GM12878 (cell line): ENCODE measurements around the gene DCP1A. TPM values are rescaled to one million over a fixed set of nuclear protein-coding genes. Genes with fewer than 3 reads are reported as not detected.

Experiments
- ATAC-seq: fragments of 200-7000 bp; cut with Tn5 transposase; 3 replicates; pipeline ENCODE4 v1.9.1; 2020; ENCODE audit warnings: mild to moderate bottlenecking, moderate library complexity
- BruUV-seq: library from RNA; stranded (reverse); fragments of 400-500 nt; replicated peaks from 2 replicates; lab custom pipeline; 2021; lab: Mats Ljungman, UMichigan
- CTCF ChIA-PET: fragments of 300-600 bp; sonication (Branson Sonifier 250); formaldehyde crosslinking; extraction: SDS; loops from one replicate; lab custom pipeline; 2021; ENCODE audit warnings: inconsistent platforms; lab: Yijun Ruan, JAX
- POLR2A ChIA-PET: fragments of 350-600 bp; formaldehyde crosslinking; extraction: SDS; loops from one replicate; lab custom pipeline; 2021; ENCODE audit warnings: inconsistent platforms; lab: Charles Lee
- RAD21 ChIA-PET: fragments of 300-600 bp; sonication (Branson Sonifier 250); formaldehyde crosslinking; loops from one replicate; lab custom pipeline; 2023; ENCODE audit warnings: antibody characterized with exemption; ENCODE audit not compliant: unreplicated experiment; lab: Charles Lee
- SMC1A ChIA-PET: fragments of 300-600 bp; sonication (Branson Sonifier 250); formaldehyde crosslinking; loops from one replicate; lab custom pipeline; 2023; ENCODE audit not compliant: unreplicated experiment, uncharacterized antibody; lab: Charles Lee
- DNase-seq: peaks from one replicate; pipeline ENCODE4 v3.0.0-alpha.2; 2011; ENCODE audit warnings: low read depth, low spot score
- FAIRE-seq: peaks from 3 replicates; lab custom pipeline; 2011; peaks lifted over from hg19 to GRCh38; lab: Jason Lieb, UNC
- H2AFZ ChIP-seq: 2 replicates; pipeline ENCODE4 v1.6.0; 2011; ENCODE audit warnings: low read depth, low read length, control low read depth; ENCODE audit not compliant: control insufficient read depth
- H3K27ac ChIP-seq: 2 replicates; pipeline ENCODE4 v1.5.1; 2011; ENCODE audit warnings: control low read depth; ENCODE audit not compliant: control insufficient read depth, insufficient read depth
- H3K27me3 ChIP-seq, 2 experiments: replicated peaks in 1 of 2; 2 replicates each; pipeline versions ENCODE4 v1.6.0 to v1.6.1; 2011; ENCODE audit warnings: low read length in 1 of 2; ENCODE audit not compliant: control insufficient read depth in 2 of 2, insufficient read depth in 2 of 2
- H3K36me3 ChIP-seq, 2 experiments: 2 replicates each; pipeline ENCODE4 v1.5.1; 2011; ENCODE audit warnings: low read length in 1 of 2; ENCODE audit not compliant: control insufficient read depth in 2 of 2, insufficient read depth in 2 of 2
- H3K4me1 ChIP-seq: 2 replicates; pipeline ENCODE4 v1.6.1; 2011; ENCODE audit warnings: mild to moderate bottlenecking, low read length, moderate library complexity, mixed read lengths; ENCODE audit not compliant: control insufficient read depth, insufficient read depth
- H3K4me2 ChIP-seq: 2 replicates; pipeline ENCODE4 v1.6.0; 2011; ENCODE audit warnings: control low read depth; ENCODE audit not compliant: control insufficient read depth, insufficient read depth
- H3K4me3 ChIP-seq: fragments of 200-600 bp; sonication (generic); 2 replicates; pipeline ENCODE4 v1.5.1; 2016
- H3K79me2 ChIP-seq: 2 replicates; pipeline ENCODE4 v1.6.0; 2011; ENCODE audit warnings: low read length; ENCODE audit not compliant: control insufficient read depth, insufficient read depth
- H3K9ac ChIP-seq: 2 replicates; pipeline ENCODE4 v1.8.0; 2011; ENCODE audit warnings: low read length, control low read depth, mixed read lengths; ENCODE audit not compliant: control insufficient read depth, insufficient read depth
- H3K9me3 ChIP-seq: replicated peaks from 3 replicates; pipeline ENCODE4 v1.5.1; 2011; ENCODE audit warnings: mild to moderate bottlenecking, low read length; ENCODE audit not compliant: control insufficient read depth, insufficient read depth
- H4K20me1 ChIP-seq: 2 replicates; pipeline ENCODE4 v1.6.0; 2011; ENCODE audit not compliant: control insufficient read depth, insufficient read depth
- BACH1 ChIP-seq: fragments of 450-650 bp; IDR thresholded peaks from 2 replicates; pipeline ENCODE4 v1.6.1; 2017; ENCODE audit warnings: mild to moderate bottlenecking, borderline replicate concordance
- BRCA1 ChIP-seq: IDR thresholded peaks from 2 replicates; pipeline ENCODE4 v1.6.1; 2011; ENCODE audit warnings: low read depth, low read length, improper control_type of control experiment
- CBX5 ChIP-seq: sonication (generic); IDR thresholded peaks from 2 replicates; pipeline ENCODE4 v1.6.1; 2016; ENCODE audit warnings: low read depth, moderate library complexity, mild to moderate bottlenecking, inconsistent platforms
- EP300 ChIP-seq, 2 experiments: fragments of 150-350 bp in 1 of 2; IDR thresholded peaks; 2 replicates each; pipeline ENCODE4 v1.6.1; 2011 to 2012; ENCODE audit warnings: low read depth in 2 of 2, low read length in 2 of 2, borderline replicate concordance in 1 of 2, improper control_type of control experiment in 1 of 2, inconsistent platforms in 1 of 2; ENCODE audit not compliant: control insufficient read depth in 1 of 2
- GATAD2B ChIP-seq: fragments of 450-650 bp; conservative IDR thresholded peaks from 2 replicates; pipeline ENCODE4 v1.6.1; 2017; ENCODE audit warnings: low read depth, mild to moderate bottlenecking, moderate library complexity
- IKZF1 ChIP-seq: fragments of 450-650 bp; conservative IDR thresholded peaks from 2 replicates; pipeline ENCODE4 v1.6.1; 2017; ENCODE audit warnings: antibody characterized with exemption, mild to moderate bottlenecking
- IKZF2 ChIP-seq, 2 experiments: fragments of 450-650 bp; IDR thresholded peaks; 2 replicates each; pipeline ENCODE4 v1.6.1; 2017; ENCODE audit warnings: mild to moderate bottlenecking in 2 of 2, moderate library complexity in 2 of 2
- LARP7 ChIP-seq: fragments of 450-650 bp; IDR thresholded peaks from 2 replicates; pipeline ENCODE4 v1.6.1; 2017; ENCODE audit warnings: mild to moderate bottlenecking
- NFXL1 ChIP-seq: fragments of 450-650 bp; IDR thresholded peaks from 2 replicates; pipeline ENCODE4 v1.6.1; 2017; ENCODE audit warnings: antibody characterized with exemption, mild to moderate bottlenecking, borderline replicate concordance
- NR2F1 ChIP-seq: fragments of 450-650 bp; conservative IDR thresholded peaks from 2 replicates; pipeline ENCODE4 v1.6.1; 2017; ENCODE audit warnings: mild to moderate bottlenecking
- POLR2A ChIP-seq: IDR thresholded peaks from 2 replicates; pipeline ENCODE4 v1.6.1; 2011; ENCODE audit warnings: low read depth, mild to moderate bottlenecking, low read length
- POLR2AphosphoS2 ChIP-seq: IDR thresholded peaks from 2 replicates; pipeline ENCODE4 v1.6.1; 2011; ENCODE audit warnings: low read depth, mild to moderate bottlenecking, low read length, improper control_type of control experiment, moderate library complexity
- RUNX3 ChIP-seq: IDR thresholded peaks from 2 replicates; pipeline ENCODE4 v1.6.1; 2012; ENCODE audit warnings: low read length, inconsistent platforms
- SMARCA5 ChIP-seq: fragments of 450-650 bp; IDR thresholded peaks from 2 replicates; pipeline ENCODE4 v1.6.1; 2017; ENCODE audit warnings: mild to moderate bottlenecking
- SUPT20H ChIP-seq: IDR thresholded peaks from 2 replicates; pipeline ENCODE4 v1.6.1; 2011; ENCODE audit warnings: low read depth, mild to moderate bottlenecking, low read length, moderate library complexity, borderline replicate concordance; ENCODE audit not compliant: control insufficient read depth
- TCF3 ChIP-seq: IDR thresholded peaks from 2 replicates; pipeline ENCODE4 v1.6.1; 2012; ENCODE audit warnings: low read depth, mild to moderate bottlenecking, low read length, borderline replicate concordance; ENCODE audit not compliant: insufficient read depth
- YY1 ChIP-seq: IDR thresholded peaks from 2 replicates; pipeline ENCODE4 v1.6.1; 2011; ENCODE audit warnings: low read depth, mild to moderate bottlenecking, low read length
- ZNF217 ChIP-seq: fragments of 450-650 bp; IDR thresholded peaks from 2 replicates; pipeline ENCODE4 v1.6.1; 2017; ENCODE audit warnings: antibody characterized with exemption, mild to moderate bottlenecking
- ZSCAN29 ChIP-seq: fragments of 450-650 bp; IDR thresholded peaks from 2 replicates; pipeline ENCODE4 v1.6.1; 2017; ENCODE audit warnings: mild to moderate bottlenecking, moderate library complexity
- WGBS: methylation state at CpG from one replicate; pipeline ENCODE4 v1.1.6; 2016; ENCODE audit warnings: low lambda C conversion rate; ENCODE audit not compliant: insufficient replicate concordance, insufficient coverage; ENCODE audit errors: missing lambda C conversion rate; 5-methylcytosine and 5-hydroxymethylcytosine counted together
- in situ Hi-C: fragments of 300-500 bp; cut with MboI; formaldehyde crosslinking; loops from 9 replicates; pipeline ENCODE4 v1.14.3; 2018; ENCODE audit warnings: mixed read lengths
- intact Hi-C: fragments of 100-400 bp; cut with micrococcal nuclease; formaldehyde crosslinking; loops from one replicate; pipeline ENCODE4 v1.14.2; 2022; ENCODE audit not compliant: unreplicated experiment
- polyA plus RNA-seq, 11 experiments: library from polyadenylated mRNA; depleted of rRNA in 4 of 11; unstranded in 6 of 11; stranded (reverse) in 5 of 11; fragments of >200 nt; fragmentation: Nextera tagmentation in 4 of 11; fragmentation: Illumina TruSeq in 1 of 11; extraction: Ambion mirVana in 4 of 11; extraction: Trizol in 1 of 11; gene quantifications; 1 replicate in 1 of 11; 2 replicates in 10 of 11; pipeline versions ENCODE4 v1.2.1 to v1.2.3, GENCODE V29; 2011 to 2016; ENCODE audit warnings: inconsistent platforms in 2 of 11, missing spikeins in 2 of 11, low read depth in 1 of 11
- total RNA-seq, 4 experiments: library from RNA; depleted of rRNA in 3 of 4; stranded (reverse); fragments of >200 nt in 3 of 4; fragmentation: Illumina TruSeq in 1 of 4; extraction: Trizol in 1 of 4; gene quantifications; 2 replicates each; pipeline versions ENCODE4 v1.2.1 to v1.2.3, GENCODE V29; 2013 to 2021
- TF ChIP-seq, protein P1 (sequence below), 3 experiments: IDR thresholded peaks in 2 of 3; conservative IDR thresholded peaks in 1 of 3; 2 replicates each; pipeline ENCODE4 v1.5.1; 2011; ENCODE audit warnings: low read depth in 3 of 3, low read length in 3 of 3, mild to moderate bottlenecking in 3 of 3, control low read depth in 2 of 3, moderate library complexity in 2 of 3, inconsistent platforms in 1 of 3, mixed read lengths in 1 of 3; ENCODE audit not compliant: control insufficient read depth in 2 of 3, insufficient read depth in 1 of 3; ENCODE audit errors: extremely low read depth in 1 of 3
- TF ChIP-seq, protein P2 (sequence below): fragments of 450-650 bp; IDR thresholded peaks from 2 replicates; pipeline ENCODE4 v1.6.1; 2017; ENCODE audit warnings: mild to moderate bottlenecking, moderate library complexity

DCP1A gene
- total and polyA plus RNA-seq, 10 of the 15 experiments (the other 5 are each of a cell fraction or from before 2014, with no cell fraction given), result 12.5 to 34.6 (median 16.3) TPM

DNA sequence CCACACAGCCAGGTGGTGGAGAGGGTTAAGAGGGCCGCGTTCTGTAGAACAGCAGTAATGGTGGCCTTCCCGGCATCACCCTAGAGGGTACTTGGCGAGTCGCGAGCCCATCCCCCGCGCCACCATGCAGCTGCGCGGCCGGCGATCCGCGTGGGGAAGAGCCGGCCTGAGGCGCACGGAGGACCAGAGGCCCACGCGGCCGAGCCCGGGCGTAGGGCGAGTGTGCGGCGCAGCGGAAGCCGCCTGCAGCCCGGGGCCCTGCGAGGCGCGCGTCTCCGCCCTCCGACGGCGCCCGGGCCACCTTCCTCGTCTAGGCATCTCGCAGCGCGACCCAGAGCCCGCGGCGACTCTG, 91.9 kb downstream of the DCP1A start:
- peak; percentile 66 for ATAC-seq
- in situ Hi-C loops, result no loop called here
- Histone ChIP-seq H3K79me2 (peaks cover 52% of the 10 kb centered on the region), H3K9me3 (no peaks in the 10 kb centered on the region), H3K4me3 (peak overlapping the region; percentile 92), H3K4me1 (peaks cover 23% of the 10 kb centered on the region), H3K27ac (peak overlapping the region; percentile 79), H2AFZ (peak overlapping the region; percentile 78), H3K9ac (peak overlapping the region; percentile 93), H4K20me1 (peaks cover 11% of the 10 kb centered on the region), H3K4me2 (peak overlapping the region; percentile 99), H3K36me3 (no peaks in the 10 kb centered on the region), H3K27me3 (no peaks in the 10 kb centered on the region)
- intact Hi-C loops, result no loop called here
- ChIA-PET POLR2A (interaction anchor here (0.6 to 0.7 kb wide), 3 partner anchors 135 to 984 kb away, joined by 3 read pairs; no protein-coding TSS in a partner anchor), RAD21 (interaction anchor here (0.7 kb wide), 1 partner anchor 15 kb away, joined by 3 read pairs; no protein-coding TSS in a partner anchor), CTCF (interaction anchor here (0.7 to 2.2 kb wide), 2 partner anchors 123 to 141 kb away, joined by 4 to 7 read pairs; no protein-coding TSS in a partner anchor), SMC1A (no interaction called here)
- WGBS, result 0% methylated on average over 19 of the region's 44 CpGs
- no peak for FAIRE-seq
- DNase-seq, result no peak
- BruUV-seq, result no TSS peak
- TF ChIP-seq IKZF2 (IDR thresholded peaks at IDR 0.05), result no peak
- TF ChIP-seq YY1, result peak; percentile 67
- TF ChIP-seq SUPT20H, result no peak
- peak; percentile 64; the same call in 1 of the 2 replicates for TF ChIP-seq GATAD2B
- no peak for TF ChIP-seq CBX5
- no peak; the same call in 1 of the 2 replicates for TF ChIP-seq TCF3
- peak; percentile 52 for TF ChIP-seq IKZF1
- TF ChIP-seq, protein P1, sequence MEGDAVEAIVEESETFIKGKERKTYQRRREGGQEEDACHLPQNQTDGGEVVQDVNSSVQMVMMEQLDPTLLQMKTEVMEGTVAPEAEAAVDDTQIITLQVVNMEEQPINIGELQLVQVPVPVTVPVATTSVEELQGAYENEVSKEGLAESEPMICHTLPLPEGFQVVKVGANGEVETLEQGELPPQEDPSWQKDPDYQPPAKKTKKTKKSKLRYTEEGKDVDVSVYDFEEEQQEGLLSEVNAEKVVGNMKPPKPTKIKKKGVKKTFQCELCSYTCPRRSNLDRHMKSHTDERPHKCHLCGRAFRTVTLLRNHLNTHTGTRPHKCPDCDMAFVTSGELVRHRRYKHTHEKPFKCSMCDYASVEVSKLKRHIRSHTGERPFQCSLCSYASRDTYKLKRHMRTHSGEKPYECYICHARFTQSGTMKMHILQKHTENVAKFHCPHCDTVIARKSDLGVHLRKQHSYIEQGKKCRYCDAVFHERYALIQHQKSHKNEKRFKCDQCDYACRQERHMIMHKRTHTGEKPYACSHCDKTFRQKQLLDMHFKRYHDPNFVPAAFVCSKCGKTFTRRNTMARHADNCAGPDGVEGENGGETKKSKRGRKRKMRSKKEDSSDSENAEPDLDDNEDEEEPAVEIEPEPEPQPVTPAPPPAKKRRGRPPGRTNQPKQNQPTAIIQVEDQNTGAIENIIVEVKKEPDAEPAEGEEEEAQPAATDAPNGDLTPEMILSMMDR (IDR thresholded peaks at IDR 0.05 in 2 of 3, conservative IDR thresholded peaks at IDR 0.05 in 1 of 3; ENCODE audit: control insufficient read depth in 2 of 3, extremely low read depth in 1 of 3, insufficient read depth in 1 of 3, low read depth in 3 of 3, low read length in 3 of 3), result no peak
- no peak for TF ChIP-seq POLR2AphosphoS2
- TF ChIP-seq EP300 (IDR thresholded peaks at IDR 0.05; ENCODE audit: borderline replicate concordance in 1 of 2, control insufficient read depth in 1 of 2, low read depth in 2 of 2, low read length in 2 of 2), result no peak
- TF ChIP-seq ZSCAN29, result 0 out of 2 replicates have a peak, but pooled peaks have one; percentile 37
- peak; percentile 33; the same call in 1 of the 2 replicates for TF ChIP-seq ZNF217
- peak; percentile 46; the same call in 1 of the 2 replicates for TF ChIP-seq POLR2A
- no peak for TF ChIP-seq BRCA1
- TF ChIP-seq SMARCA5, result 0 out of 2 replicates have a peak, but pooled peaks have one; percentile 36
- TF ChIP-seq BACH1, result peak; percentile 82
- 0 out of 2 replicates have a peak, but pooled peaks have one; percentile 40 for TF ChIP-seq NFXL1
- peak; percentile 86; the same call in 1 of the 2 replicates for TF ChIP-seq LARP7
- TF ChIP-seq NR2F1, result peak; percentile 10; the same call in 1 of the 2 replicates
- no peak for TF ChIP-seq RUNX3
- TF ChIP-seq, protein P2, sequence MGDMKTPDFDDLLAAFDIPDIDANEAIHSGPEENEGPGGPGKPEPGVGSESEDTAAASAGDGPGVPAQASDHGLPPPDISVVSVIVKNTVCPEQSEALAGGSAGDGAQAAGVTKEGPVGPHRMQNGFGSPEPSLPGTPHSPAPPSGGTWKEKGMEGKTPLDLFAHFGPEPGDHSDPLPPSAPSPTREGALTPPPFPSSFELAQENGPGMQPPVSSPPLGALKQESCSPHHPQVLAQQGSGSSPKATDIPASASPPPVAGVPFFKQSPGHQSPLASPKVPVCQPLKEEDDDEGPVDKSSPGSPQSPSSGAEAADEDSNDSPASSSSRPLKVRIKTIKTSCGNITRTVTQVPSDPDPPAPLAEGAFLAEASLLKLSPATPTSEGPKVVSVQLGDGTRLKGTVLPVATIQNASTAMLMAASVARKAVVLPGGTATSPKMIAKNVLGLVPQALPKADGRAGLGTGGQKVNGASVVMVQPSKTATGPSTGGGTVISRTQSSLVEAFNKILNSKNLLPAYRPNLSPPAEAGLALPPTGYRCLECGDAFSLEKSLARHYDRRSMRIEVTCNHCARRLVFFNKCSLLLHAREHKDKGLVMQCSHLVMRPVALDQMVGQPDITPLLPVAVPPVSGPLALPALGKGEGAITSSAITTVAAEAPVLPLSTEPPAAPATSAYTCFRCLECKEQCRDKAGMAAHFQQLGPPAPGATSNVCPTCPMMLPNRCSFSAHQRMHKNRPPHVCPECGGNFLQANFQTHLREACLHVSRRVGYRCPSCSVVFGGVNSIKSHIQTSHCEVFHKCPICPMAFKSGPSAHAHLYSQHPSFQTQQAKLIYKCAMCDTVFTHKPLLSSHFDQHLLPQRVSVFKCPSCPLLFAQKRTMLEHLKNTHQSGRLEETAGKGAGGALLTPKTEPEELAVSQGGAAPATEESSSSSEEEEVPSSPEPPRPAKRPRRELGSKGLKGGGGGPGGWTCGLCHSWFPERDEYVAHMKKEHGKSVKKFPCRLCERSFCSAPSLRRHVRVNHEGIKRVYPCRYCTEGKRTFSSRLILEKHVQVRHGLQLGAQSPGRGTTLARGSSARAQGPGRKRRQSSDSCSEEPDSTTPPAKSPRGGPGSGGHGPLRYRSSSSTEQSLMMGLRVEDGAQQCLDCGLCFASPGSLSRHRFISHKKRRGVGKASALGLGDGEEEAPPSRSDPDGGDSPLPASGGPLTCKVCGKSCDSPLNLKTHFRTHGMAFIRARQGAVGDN, result peak; percentile 47; the same call in 1 of the 2 replicates
